ENCODE measurements around the gene TRAPPC1.

GRCh38 chr17:7935859-7936258 lies 4.1 kb upstream of the TRAPPC1 start:
- no peak for TF ChIP-seq CTCF (IDR thresholded peaks at IDR 0.05)
- no peak for TF ChIP-seq POLR2A (IDR thresholded peaks at IDR 0.05)

All from Peyer's patch (tissue), 4 donors.